HepG2 (cell line): ENCODE results near the gene NEU4. TPM values are rescaled to one million over a fixed set of nuclear protein-coding genes. Genes with fewer than 3 reads are reported as not detected.

Source experiments
- ATAC-seq: fragments of 200-7000 bp; cut with Tn5 transposase; 3 replicates; pipeline ENCODE4 v1.9.1; 2020; ENCODE audit warnings: mild to moderate bottlenecking, moderate library complexity
- BruUV-seq: library from RNA; stranded (reverse); fragments of 400-500 nt; replicated peaks from 2 replicates; lab custom pipeline; 2021; lab: Mats Ljungman, UMichigan
- CTCF ChIA-PET: fragments of 300-600 bp; formaldehyde crosslinking; extraction: SDS; loops from one replicate; lab custom pipeline; 2021; ENCODE audit warnings: low total read pairs, inconsistent platforms, low intra/inter-chr PET ratio; lab: Yijun Ruan, JAX
- POLR2A ChIA-PET: fragments of 350-600 bp; sonication (Branson Sonifier 250); formaldehyde crosslinking; loops from one replicate; lab custom pipeline; 2020; ENCODE audit warnings: antibody characterized with exemption, inconsistent platforms; lab: Yijun Ruan, JAX
- DNase-seq: peaks from one replicate; pipeline ENCODE4 v3.0.0-alpha.2; 2015; ENCODE audit warnings: low spot score
- FAIRE-seq: peaks from 3 replicates; lab custom pipeline; 2011; peaks lifted over from hg19 to GRCh38; lab: Jason Lieb, UNC
- H2AFZ ChIP-seq: one replicate; pipeline ENCODE4 v1.6.1; 2011; ENCODE audit warnings: low read length, inconsistent platforms
- H3K27ac ChIP-seq: fragments of 300-600 bp; 3 replicates; pipeline ENCODE4 v1.8.0; 2011; ENCODE audit warnings: mixed run types, mild to moderate bottlenecking, mixed read lengths, low read length, inconsistent platforms; ENCODE audit not compliant: insufficient read depth; ENCODE audit errors: extremely low read length
- H3K27me3 ChIP-seq, 2 experiments: fragments of 200-600 bp in 1 of 2; 2 replicates in 1 of 2; 3 replicates in 1 of 2; pipeline versions ENCODE4 v1.6.0 to v1.8.0; 2011; ENCODE audit warnings: low read length in 2 of 2, mild to moderate bottlenecking in 2 of 2, moderate library complexity in 2 of 2, inconsistent platforms in 1 of 2; ENCODE audit not compliant: insufficient read depth in 2 of 2, control insufficient read depth in 1 of 2
- H3K36me3 ChIP-seq, 2 experiments: fragments of 200-600 bp in 1 of 2; replicated peaks in 1 of 2; 2 replicates in 1 of 2; 3 replicates in 1 of 2; pipeline versions ENCODE4 v1.5.1 to v1.8.0; 2011; ENCODE audit warnings: low read length in 2 of 2, inconsistent platforms in 1 of 2; ENCODE audit not compliant: insufficient read depth in 2 of 2, control insufficient read depth in 1 of 2
- H3K4me1 ChIP-seq: 2 replicates; pipeline ENCODE4 v1.5.1; 2012; ENCODE audit warnings: low read length, inconsistent platforms; ENCODE audit not compliant: insufficient read depth
- H3K4me2 ChIP-seq: 2 replicates; pipeline ENCODE4 v1.6.0; 2011; ENCODE audit warnings: low read depth, low read length, inconsistent platforms
- H3K4me3 ChIP-seq, 3 experiments: fragments of 200-600 bp in 1 of 3; sonication (generic), shearing (Covaris generic) in 1 of 3; replicated peaks in 1 of 3; 2 replicates each; pipeline ENCODE4 v1.5.1; 2011 to 2016; ENCODE audit warnings: low read length in 3 of 3, inconsistent platforms in 2 of 3, low read depth in 2 of 3, mild to moderate bottlenecking in 2 of 3, control low read depth in 1 of 3, mixed read lengths in 1 of 3; ENCODE audit not compliant: insufficient read depth in 1 of 3
- H3K79me2 ChIP-seq: one replicate; pipeline ENCODE4 v1.6.1; 2011; ENCODE audit warnings: low read length, inconsistent platforms; ENCODE audit not compliant: insufficient read depth
- H3K9ac ChIP-seq: 2 replicates; pipeline ENCODE4 v1.6.0; 2011; ENCODE audit warnings: mild to moderate bottlenecking, low read depth, low read length, inconsistent platforms; ENCODE audit not compliant: insufficient read depth
- H3K9me3 ChIP-seq: 2 replicates; pipeline ENCODE4 v1.5.1; 2012; ENCODE audit warnings: mild to moderate bottlenecking, low read length
- H4K20me1 ChIP-seq: 2 replicates; pipeline ENCODE4 v1.6.0; 2011; ENCODE audit warnings: inconsistent platforms, mild to moderate bottlenecking, low read length, moderate library complexity; ENCODE audit not compliant: insufficient read depth
- BORCS8-MEF2B ChIP-seq: sonication (generic); formaldehyde crosslinking; IDR thresholded peaks from 2 replicates; pipeline ENCODE4 v1.8.0; 2022; ENCODE audit warnings: mild to moderate bottlenecking, missing genetic modification reagents
- CEBPG ChIP-seq: IDR thresholded peaks from 2 replicates; pipeline ENCODE4 v1.6.1; 2016
- HNF4A ChIP-seq: sonication (generic); formaldehyde crosslinking; IDR thresholded peaks from 2 replicates; pipeline ENCODE4 v1.4.0; 2020; ENCODE audit warnings: missing genetic modification reagents
- ISX ChIP-seq: sonication (generic); formaldehyde crosslinking; conservative IDR thresholded peaks from 2 replicates; pipeline ENCODE4 v1.5.0; 2020; ENCODE audit warnings: missing genetic modification reagents
- MATR3 ChIP-seq: sonication (generic); formaldehyde crosslinking; IDR thresholded peaks from 2 replicates; pipeline ENCODE4 v1.4.0; 2020; ENCODE audit warnings: missing genetic modification reagents
- RAD21 ChIP-seq: fragments of 450-650 bp; formaldehyde crosslinking; IDR thresholded peaks from 2 replicates; pipeline ENCODE4 v1.5.0; 2020; ENCODE audit warnings: mild to moderate bottlenecking
- ZMYM2 ChIP-seq: sonication (generic); formaldehyde crosslinking; IDR thresholded peaks from 2 replicates; pipeline ENCODE4 v1.8.0; 2022; ENCODE audit warnings: mild to moderate bottlenecking, missing genetic modification reagents
- ZNF572 ChIP-seq: sonication (generic); formaldehyde crosslinking; IDR thresholded peaks from 2 replicates; pipeline ENCODE4 v1.5.1; 2020; ENCODE audit warnings: mild to moderate bottlenecking, missing genetic modification reagents
- ZSCAN21 ChIP-seq: sonication (generic); formaldehyde crosslinking; IDR thresholded peaks from 2 replicates; pipeline ENCODE4 v1.8.0; 2022; ENCODE audit warnings: mild to moderate bottlenecking, missing genetic modification reagents, moderate library complexity, borderline replicate concordance
- WGBS: methylation state at CpG from one replicate; pipeline ENCODE4 v1.1.6; 2017; ENCODE audit warnings: low lambda C conversion rate; 5-methylcytosine and 5-hydroxymethylcytosine counted together
- in situ Hi-C: cut with HindIII; loops from 2 replicates; pipeline ENCODE4 v1.10.0; 2017; ENCODE audit warnings: low pct_unique_long_range_greater_than_20kb; ENCODE audit not compliant: extremely low pct_ligation_motif_present
- intact Hi-C: fragments of 100-400 bp; cut with micrococcal nuclease; formaldehyde crosslinking; loops from one replicate; pipeline ENCODE4 v1.10.0; 2022; ENCODE audit not compliant: unreplicated experiment
- polyA plus RNA-seq, 8 experiments: library from polyadenylated mRNA; depleted of rRNA in 3 of 8; stranded (reverse) in 7 of 8; unstranded in 1 of 8; fragments of >200 nt; fragmentation: Illumina TruSeq in 4 of 8; extraction: Trizol in 4 of 8; gene quantifications; 2 replicates each; pipeline versions ENCODE4 v1.2.1 to v1.2.3, GENCODE V29; 2011 to 2016; ENCODE audit warnings: low read depth in 4 of 8, missing spikeins in 1 of 8, mixed read lengths in 1 of 8; ENCODE audit not compliant: insufficient read depth in 1 of 8
- total RNA-seq, 5 experiments: library from RNA; depleted of rRNA; stranded (reverse); fragments of >200 nt; fragmentation: Illumina TruSeq; extraction: Trizol; gene quantifications; 2 replicates each; pipeline ENCODE4 v1.2.3, GENCODE V29; 2016; ENCODE audit warnings: low read depth in 1 of 5
- TF ChIP-seq, protein P1 (sequence below): sonication (generic); formaldehyde crosslinking; IDR thresholded peaks from 2 replicates; pipeline ENCODE4 v1.4.0; 2020; ENCODE audit warnings: missing genetic modification reagents, borderline replicate concordance
- TF ChIP-seq, protein P2 (sequence below): sonication (generic); formaldehyde crosslinking; IDR thresholded peaks from 2 replicates; pipeline ENCODE4 v1.8.0; 2022; ENCODE audit warnings: low read depth, missing genetic modification reagents
- TF ChIP-seq, protein P3 (sequence below): sonication (generic); formaldehyde crosslinking; IDR thresholded peaks from 2 replicates; pipeline ENCODE4 v1.9.0; 2021; ENCODE audit warnings: mild to moderate bottlenecking, missing genetic modification reagents

NEU4 gene
- total and polyA plus RNA-seq, 2 of the 13 experiments (the other 11 are each of a cell fraction or from before 2014, with no cell fraction given), result 53.5 to 107 TPM

DNA sequence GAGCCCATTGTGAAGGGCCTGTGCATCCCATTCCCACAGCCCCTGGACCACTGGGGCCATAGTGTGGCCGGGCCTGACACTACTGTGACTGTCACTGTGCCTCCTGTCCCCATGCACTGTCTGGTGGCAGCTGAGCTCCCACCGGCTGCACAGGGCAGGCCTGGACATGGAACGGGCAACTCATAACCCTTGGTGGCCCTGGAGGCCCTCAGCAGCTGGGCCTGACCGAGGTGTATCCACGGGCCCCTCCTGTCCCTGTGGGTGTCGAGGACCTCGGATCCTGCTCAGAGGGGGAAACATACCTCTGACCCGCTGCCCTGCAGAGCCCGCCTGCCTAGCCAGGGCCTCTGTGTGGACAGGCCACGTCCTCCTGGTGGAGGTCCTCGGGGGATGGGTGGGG, 40.1 kb upstream of the NEU4 start (continued):
- TF ChIP-seq ZSCAN21 (CRISPR knock-in tag), result no peak
- TF ChIP-seq ZMYM2 (CRISPR knock-in tag), result no peak
- TF ChIP-seq, protein P1, sequence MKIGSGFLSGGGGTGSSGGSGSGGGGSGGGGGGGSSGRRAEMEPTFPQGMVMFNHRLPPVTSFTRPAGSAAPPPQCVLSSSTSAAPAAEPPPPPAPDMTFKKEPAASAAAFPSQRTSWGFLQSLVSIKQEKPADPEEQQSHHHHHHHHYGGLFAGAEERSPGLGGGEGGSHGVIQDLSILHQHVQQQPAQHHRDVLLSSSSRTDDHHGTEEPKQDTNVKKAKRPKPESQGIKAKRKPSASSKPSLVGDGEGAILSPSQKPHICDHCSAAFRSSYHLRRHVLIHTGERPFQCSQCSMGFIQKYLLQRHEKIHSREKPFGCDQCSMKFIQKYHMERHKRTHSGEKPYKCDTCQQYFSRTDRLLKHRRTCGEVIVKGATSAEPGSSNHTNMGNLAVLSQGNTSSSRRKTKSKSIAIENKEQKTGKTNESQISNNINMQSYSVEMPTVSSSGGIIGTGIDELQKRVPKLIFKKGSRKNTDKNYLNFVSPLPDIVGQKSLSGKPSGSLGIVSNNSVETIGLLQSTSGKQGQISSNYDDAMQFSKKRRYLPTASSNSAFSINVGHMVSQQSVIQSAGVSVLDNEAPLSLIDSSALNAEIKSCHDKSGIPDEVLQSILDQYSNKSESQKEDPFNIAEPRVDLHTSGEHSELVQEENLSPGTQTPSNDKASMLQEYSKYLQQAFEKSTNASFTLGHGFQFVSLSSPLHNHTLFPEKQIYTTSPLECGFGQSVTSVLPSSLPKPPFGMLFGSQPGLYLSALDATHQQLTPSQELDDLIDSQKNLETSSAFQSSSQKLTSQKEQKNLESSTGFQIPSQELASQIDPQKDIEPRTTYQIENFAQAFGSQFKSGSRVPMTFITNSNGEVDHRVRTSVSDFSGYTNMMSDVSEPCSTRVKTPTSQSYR, result peak; percentile 45; the same call in 1 of the 2 replicates
- TF ChIP-seq BORCS8-MEF2B (CRISPR knock-in tag), result peak; percentile 60
- TF ChIP-seq, protein P2, sequence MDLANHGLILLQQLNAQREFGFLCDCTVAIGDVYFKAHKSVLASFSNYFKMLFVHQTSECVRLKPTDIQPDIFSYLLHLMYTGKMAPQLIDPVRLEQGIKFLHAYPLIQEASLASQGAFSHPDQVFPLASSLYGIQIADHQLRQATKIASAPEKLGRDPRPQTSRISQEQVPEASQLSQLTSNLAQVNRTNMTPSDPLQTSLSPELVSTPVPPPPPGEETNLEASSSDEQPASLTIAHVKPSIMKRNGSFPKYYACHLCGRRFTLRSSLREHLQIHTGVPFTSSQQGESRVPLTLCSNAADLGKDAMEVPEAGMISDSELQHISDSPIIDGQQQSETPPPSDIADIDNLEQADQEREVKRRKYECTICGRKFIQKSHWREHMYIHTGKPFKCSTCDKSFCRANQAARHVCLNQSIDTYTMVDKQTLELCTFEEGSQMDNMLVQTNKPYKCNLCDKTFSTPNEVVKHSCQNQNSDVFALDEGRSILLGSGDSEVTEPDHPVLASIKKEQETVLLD, result no peak
- no peak for TF ChIP-seq RAD21 (CRISPR knock-in tag)

DNA sequence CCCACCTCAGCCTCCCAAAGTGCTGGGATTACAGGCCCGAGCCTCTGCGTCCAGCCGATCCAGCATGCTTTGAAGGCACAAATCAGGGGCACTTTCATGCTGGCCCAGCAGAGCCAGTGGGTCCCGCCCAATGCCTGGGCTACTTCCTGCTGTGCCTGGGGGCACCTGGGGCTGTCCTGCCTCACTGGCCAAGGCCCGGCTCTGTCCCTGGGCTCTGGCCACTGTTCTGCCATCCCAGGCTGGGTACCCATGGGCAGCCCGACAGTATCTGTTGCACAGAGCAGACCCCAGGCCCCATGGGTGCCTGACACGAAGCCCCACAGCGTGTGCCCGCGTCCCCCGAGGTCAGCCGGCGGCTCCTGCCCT, 39.2 kb upstream of the NEU4 start:
- Histone ChIP-seq H3K9ac (peak overlapping the region; percentile 92), H3K9me3 (no peaks in the 10 kb centered on the region), H3K27me3 (no peaks in the 10 kb centered on the region; a peak in 1 of 5 replicates), H3K4me3 (peak overlapping the region; percentile 67 to 82 (median 76); a peak in 5 of 6 replicates), H3K27ac (peak overlapping the region; percentile 92), H4K20me1 (no peaks in the 10 kb centered on the region), H3K4me2 (peak overlapping the region; percentile 85), H3K36me3 (no peaks in the 10 kb centered on the region; a peak in 1 of 5 replicates), H3K4me1 (peaks cover 49% of the 10 kb centered on the region), H2AFZ (no peak overlapping the region), H3K79me2 (peaks cover 24% of the 10 kb centered on the region)
- in situ Hi-C loops, result loop anchor here (5.0 kb wide), 1 partner anchor 37 kb away; the partner anchor contains the start of gene NEU4
- CTCF ChIA-PET, result no interaction called here
- WGBS, result 80% methylated on average over 6 of the region's 13 CpGs
- BruUV-seq, result no TSS peak
- intact Hi-C loops, result loop anchor here (2.0 kb wide), 2 partner anchors 39 to 49 kb away; partner anchors contain the start of gene NEU4
- POLR2A ChIA-PET, result interaction anchor here (0.9 to 8.9 kb wide), 11 partner anchors 7 to 90 kb away, joined by 3 to 218 read pairs (median 12); partner anchors contain the start of genes D2HGDH, DTYMK, ING5 and NEU4
- DNase-seq, result no peak
- no peak for FAIRE-seq
- ATAC-seq, result no peak
- TF ChIP-seq HNF4A (CRISPR knock-in tag) (0 out of 2 replicates have a peak, but pooled peaks have one; percentile 14), ISX (CRISPR knock-in tag) (peak; percentile 23; the same call in 1 of the 2 replicates), ZNF572 (no peak), CEBPG (CRISPR knock-in tag) (no peak), MATR3 (no peak)
- TF ChIP-seq, protein P3, sequence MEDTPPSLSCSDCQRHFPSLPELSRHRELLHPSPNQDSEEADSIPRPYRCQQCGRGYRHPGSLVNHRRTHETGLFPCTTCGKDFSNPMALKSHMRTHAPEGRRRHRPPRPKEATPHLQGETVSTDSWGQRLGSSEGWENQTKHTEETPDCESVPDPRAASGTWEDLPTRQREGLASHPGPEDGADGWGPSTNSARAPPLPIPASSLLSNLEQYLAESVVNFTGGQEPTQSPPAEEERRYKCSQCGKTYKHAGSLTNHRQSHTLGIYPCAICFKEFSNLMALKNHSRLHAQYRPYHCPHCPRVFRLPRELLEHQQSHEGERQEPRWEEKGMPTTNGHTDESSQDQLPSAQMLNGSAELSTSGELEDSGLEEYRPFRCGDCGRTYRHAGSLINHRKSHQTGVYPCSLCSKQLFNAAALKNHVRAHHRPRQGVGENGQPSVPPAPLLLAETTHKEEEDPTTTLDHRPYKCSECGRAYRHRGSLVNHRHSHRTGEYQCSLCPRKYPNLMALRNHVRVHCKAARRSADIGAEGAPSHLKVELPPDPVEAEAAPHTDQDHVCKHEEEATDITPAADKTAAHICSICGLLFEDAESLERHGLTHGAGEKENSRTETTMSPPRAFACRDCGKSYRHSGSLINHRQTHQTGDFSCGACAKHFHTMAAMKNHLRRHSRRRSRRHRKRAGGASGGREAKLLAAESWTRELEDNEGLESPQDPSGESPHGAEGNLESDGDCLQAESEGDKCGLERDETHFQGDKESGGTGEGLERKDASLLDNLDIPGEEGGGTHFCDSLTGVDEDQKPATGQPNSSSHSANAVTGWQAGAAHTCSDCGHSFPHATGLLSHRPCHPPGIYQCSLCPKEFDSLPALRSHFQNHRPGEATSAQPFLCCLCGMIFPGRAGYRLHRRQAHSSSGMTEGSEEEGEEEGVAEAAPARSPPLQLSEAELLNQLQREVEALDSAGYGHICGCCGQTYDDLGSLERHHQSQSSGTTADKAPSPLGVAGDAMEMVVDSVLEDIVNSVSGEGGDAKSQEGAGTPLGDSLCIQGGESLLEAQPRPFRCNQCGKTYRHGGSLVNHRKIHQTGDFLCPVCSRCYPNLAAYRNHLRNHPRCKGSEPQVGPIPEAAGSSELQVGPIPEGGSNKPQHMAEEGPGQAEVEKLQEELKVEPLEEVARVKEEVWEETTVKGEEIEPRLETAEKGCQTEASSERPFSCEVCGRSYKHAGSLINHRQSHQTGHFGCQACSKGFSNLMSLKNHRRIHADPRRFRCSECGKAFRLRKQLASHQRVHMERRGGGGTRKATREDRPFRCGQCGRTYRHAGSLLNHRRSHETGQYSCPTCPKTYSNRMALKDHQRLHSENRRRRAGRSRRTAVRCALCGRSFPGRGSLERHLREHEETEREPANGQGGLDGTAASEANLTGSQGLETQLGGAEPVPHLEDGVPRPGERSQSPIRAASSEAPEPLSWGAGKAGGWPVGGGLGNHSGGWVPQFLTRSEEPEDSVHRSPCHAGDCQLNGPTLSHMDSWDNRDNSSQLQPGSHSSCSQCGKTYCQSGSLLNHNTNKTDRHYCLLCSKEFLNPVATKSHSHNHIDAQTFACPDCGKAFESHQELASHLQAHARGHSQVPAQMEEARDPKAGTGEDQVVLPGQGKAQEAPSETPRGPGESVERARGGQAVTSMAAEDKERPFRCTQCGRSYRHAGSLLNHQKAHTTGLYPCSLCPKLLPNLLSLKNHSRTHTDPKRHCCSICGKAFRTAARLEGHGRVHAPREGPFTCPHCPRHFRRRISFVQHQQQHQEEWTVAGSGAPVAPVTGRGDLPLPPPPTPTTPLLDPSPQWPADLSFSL, result no peak
